ENCODE measurements around the gene NR2F1-AS1.
"Not testable (repeated sequence)": the region's sequence is repeated elsewhere in the genome, so short reads cannot be mapped to it uniquely, and the experiment has no call there.

The NR2F1-AS1 gene

DNA sequence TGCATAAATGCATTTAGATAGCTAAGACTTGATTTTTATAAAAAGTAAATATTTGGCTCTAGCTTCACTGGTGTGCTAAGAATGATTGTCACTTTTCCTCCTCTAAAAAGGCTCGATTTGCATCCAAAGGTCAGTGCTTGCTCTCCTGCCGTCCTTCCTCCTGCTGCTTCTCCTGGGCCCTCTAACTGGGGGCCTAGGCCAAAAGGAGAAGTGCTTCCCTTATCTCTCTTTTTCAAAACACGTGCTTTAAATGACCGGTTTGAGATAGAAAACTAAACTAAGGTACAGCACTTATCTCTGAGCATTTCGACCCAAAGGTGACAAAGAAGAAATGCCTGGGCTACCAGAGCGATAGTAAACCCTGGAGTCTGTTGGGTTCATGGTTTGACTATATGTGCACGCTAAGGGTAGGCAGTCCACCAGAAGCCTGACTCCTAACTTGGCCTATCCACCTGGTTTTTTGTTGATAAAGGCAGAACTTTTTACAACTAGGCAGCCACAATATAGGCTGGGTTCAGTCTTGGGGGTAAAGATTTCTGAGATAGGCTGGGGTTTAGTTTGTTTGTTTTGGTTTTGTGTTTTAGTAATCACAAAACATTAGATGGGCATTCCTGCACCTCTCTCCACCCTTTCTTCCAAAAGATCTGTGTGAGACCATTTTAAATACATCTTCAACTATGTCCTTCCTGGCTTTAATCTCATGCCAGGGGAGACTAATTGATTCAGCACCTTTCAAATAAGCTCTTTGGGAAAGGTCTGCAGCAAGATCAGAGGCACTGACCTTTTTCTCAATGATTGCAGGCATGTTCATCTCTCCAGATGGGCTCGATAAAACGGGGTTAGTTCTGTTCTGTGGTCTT is 3.8 kb downstream of the NR2F1-AS1 start:
- DNase-seq, result peak; percentile 47

DNA sequence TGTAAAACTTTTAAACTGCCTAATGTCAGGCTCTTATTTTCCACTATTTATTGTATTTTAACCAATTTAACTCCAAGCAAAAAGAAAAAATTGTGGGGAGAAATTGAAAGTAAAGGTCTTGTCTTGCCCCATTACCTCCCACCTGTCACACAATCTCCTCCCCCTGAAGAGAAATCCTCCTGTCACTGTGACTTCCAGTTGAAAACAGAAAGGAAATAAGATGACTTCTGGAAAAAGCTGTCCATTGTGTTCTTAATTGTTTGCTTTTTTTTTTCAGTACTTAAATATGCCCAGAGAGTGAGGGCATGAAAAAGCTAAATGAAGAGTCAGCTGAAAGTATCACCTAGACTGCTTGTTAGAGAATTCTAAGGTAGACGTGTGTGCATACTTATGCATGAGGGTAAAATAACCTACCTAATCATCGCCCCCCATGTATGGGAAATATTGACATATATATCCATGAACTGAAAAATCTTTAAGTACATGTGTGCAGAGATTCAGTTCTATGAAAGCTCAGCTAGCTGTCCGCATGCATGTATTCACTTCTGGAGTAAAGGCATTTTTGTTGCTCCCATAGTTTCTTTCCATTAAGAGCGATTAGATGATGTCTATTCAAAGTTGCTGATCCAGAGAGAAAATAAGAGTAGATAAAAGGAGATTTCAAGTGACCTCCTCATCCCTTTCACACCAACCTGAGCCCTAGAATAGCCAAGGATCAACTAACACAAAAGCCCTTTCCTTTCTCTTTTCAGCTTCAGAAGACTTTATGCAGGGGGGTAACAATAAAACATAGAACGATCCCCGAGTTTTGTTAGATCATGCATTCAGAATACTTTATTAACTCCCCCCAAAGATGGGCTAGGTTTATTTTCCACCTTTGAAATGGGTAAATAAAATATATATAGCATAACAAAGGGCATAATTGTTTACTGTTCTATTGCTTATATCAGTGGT is 5.3 kb downstream of the NR2F1-AS1 start:
- DNase-seq, result peak; percentile 16

DNA sequence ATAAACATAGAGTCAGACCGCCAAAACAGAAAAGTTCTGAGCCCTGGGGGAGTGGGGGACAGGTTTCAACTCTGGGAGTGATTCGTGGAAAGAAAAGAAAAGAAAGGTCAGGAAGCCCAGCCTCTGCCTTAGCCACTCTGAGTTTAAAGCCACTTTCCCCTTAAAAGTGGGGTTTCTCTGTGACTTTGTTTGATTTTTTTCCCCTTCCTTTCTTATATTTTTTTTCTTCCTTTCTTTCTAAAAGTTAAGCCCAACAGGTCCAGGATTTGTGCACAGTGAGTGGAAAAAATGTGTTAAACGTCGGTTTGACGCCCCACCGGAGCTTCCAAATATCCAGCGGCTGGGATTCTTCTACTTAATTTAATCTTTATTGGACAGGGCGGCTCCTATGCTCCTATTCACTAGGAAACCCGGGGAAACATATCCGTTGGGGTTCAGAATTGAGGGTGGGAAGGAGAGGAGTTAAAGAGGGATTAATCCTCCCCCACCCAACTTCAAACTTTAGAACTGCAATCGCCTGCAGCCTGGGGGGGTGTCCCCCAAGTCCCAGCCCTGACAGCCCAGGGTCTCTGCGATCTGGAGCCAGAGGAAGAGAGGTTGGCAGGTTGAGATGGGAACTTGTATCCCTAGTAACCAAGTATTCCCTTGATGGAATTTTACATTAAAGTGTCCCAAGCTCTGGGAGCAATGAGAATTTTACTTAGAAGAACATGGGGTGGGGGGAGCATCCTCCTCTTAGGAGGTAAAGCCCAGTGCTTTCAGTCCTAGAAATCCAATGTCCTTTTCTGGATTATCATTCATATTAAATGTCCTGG is 6.3 kb downstream of the NR2F1-AS1 start:
- DNase-seq, result peak; percentile 57

DNA sequence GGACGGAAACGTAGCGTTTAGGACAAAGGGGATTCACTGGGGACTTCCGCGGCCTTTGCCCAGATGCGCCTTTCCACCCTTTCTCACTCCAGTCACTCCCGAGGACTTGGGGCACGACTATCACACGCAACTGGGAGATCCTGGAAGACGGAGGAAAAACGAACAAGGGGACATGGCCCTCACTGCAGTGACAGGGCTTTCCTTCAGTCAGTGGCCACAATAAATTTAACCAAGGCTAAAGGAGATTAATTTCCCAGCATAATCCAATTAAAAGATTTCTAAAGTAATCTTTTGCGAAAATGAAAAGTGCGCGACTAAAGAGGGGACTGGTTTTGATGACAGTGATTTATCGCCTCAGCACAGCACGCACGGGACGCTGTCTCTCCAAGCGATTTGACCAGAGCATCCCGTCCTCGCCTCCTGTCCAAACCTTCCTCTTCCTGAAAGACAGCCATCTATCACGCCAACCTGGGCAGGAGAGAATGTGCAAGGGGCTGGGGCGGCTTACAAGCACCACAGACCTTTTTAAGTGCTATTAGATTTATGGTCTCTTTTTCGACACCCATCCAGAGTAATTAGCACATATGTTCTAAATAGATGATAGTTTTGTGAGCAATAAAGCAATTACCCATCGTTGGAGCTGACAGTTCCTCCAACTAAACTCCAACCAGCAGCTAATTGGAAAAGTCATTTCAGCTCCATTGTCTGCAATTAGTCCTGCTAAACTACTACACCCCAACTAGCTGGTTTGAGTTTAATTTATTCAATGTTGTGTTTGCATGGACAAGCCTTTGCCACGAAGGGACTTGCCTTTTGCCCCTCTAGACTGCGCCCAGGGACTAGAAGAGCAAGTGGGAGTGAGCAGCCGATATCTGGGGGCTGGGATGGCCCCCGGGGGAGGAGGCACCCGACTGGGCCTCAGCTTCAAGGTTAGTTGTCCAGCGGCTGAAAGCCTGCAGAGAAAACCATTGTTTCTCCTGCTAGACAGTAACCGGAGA is 7.4 kb downstream of the NR2F1-AS1 start:
- DNase-seq, result peak; percentile 70

DNA sequence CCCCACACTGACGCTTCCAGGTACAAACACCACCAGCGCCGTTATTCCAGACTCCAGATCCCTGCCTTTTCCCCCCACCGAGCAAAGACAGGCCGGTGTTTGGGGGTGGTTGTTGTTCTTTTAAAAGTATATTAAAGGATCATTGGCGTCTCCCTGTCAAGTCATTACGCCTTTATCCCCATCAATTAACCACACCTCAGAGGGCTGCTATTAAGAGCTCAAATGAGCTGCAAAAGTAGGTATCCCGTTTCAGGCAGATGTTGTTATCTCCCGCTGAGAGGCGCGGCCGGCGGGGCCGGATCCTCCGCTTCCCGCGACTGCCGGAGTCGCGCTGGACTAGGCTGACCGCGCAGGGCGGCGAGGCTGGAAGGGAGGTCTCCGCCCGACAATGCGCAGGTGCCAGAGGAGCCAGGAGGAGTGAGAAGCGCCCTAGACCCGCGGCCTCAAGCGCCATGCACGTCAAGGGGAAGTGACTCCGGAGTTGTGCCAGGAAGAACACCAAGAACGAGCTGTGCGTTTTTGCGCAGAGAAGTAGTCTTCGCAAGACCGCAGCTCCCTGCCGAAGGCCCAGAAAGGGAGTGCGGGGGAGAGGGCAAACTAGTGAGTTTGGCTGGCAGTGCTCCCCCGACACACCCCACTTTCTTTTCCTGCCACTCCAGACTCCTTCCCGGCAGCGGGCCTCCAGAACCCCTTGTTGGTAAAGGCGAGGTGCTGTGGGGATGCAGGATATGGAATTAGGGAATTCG is 8.2 kb downstream of the NR2F1-AS1 start:
- DNase-seq, result peak; percentile 88

DNA sequence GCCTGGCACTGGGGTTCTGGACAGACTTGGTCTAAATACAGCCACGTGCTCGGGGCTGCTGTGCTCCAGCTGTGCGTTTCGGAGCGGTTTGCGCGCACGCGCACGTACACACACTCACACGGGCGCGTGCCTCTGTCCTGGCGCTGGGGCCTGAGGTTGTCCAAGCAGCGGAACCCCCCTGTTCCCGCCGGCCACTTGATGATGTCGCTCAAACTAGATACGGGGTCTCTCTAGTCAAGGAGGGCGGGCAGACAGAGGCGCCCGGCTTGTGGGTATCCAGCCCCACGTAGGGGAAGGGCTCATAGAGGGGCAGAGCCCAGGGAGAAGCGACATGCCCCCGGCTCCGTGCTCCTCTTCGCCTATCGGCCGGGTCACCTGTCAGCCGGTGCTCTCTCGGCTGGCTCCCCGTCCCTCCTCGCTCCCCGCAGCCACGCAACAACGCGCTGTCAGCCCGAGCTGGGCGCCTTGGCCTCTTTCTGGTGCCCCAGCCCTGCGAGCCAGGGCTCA is 8.9 kb downstream of the NR2F1-AS1 start:
- peak; percentile 81 for DNase-seq

DNA sequence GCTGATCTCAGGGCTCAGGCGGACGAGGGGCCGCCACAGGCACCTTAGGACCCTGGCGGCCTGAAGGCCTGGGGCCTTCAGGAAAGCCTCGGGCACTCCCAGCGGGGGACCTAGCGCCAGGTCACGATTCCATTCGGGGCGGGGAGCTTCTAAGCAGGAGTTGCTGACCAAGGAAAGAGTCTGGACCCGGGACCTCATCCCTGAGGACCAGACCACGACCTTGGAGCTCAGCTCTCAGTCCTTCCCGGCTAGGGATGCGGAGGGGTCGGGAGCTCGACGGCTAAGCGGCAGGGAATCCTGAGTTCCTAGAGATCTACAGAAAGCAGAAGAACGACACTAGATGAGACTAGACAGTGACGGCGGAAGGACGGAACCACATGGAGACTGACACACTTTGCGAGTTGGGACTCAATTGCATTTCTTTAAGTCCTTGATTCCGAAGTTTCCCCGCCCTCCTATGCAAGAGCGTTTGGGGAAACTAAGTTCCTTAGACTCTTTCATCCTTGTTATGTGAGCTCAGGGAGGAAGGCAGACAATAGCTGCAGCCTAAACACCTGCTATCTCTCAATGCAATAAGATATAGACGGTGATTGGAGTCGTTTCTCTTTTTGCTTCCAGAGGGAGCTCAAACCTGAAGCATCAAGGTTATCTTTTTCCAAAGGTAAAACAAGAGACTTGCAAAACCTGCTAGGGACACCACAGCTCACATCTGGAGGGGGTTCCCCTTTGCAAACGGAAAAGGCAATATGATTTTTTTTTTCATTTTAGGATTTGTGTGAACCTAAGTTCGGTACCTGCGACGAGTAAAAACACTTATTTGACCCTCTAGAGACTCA is 9.7 kb downstream of the NR2F1-AS1 start:
- DNase-seq, result peak; percentile 34

DNA sequence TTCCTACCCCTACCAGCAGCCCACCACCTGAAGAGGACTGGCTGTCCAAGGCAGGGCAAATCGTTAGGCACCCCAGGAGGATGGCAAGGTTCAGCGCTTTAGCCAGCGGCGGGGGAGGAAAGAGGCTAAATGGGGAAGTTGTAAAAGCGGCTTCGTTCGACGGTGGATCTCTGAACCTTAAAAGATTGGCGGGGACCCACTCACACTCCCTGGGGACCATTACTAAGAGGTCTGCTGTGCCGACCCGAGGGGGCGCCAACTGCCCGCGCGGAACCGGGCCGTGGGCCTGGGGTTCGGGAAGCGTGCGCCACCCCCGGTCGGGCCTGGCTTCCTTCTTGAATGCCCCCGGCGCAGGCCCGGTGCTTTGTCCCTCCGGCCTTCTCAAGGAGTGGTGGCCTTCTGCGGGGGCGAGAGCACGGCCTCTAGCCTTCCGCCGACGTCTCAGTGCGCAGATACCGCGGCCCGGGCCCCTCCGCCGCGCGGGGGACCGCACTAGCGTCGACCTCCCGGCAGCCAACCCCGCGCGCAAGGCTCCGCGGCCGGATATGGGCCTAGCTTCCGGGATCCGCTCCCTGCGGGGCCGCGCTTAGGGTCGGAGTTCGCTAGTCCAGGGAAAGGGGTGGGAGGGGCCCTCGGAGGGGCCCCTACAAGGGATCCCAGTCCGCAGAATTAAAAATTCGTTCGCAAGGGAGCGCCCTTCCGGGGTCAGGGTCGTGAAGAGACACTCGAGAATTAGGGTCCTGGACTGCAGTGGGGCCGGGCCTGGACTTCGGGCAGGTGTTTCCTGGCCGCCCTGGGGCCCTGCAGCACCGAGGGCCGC is 10.5 kb downstream of the NR2F1-AS1 start:
- DNase-seq, result peak; percentile 26

DNA sequence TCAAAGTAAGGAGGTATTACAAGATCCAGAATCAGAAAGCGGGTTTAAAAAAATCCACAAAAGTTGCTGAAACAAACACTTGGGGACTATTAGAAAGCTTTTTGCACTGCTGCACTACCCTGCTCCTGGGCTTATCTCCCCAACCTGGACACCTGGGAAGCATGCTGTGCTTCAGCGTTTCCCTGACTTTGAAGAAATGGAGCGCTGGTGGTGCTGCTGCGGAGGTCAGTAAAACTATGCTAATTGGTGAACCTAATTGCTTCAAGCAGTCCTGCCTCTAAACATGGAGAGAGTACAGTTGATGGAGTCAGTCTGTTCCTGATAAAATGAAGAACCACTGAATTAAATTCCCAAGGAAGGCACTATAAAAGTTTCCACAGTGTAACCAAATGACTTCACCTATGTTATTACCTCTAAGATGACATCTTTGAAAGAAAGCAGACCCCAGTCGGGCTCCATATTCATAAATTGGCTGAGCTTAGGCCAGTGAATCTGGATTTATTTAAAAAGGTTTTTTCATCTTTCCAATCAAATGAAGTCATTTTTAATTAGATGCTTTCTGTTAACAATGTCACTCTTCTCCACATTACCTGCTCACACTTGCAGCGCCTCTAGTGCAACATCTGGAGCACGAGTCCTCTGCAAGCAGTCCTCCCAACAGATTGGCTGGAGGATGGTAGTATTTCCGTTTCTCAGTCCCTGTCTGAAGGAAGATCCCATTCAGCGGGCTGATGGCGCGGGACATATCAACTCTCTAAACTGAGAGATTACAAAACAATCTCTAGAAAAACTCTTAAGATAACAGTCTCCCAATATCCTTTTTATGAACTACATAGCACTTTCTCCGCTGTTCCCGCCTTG is 11.5 kb downstream of the NR2F1-AS1 start:
- peak; percentile 40 for DNase-seq

DNA sequence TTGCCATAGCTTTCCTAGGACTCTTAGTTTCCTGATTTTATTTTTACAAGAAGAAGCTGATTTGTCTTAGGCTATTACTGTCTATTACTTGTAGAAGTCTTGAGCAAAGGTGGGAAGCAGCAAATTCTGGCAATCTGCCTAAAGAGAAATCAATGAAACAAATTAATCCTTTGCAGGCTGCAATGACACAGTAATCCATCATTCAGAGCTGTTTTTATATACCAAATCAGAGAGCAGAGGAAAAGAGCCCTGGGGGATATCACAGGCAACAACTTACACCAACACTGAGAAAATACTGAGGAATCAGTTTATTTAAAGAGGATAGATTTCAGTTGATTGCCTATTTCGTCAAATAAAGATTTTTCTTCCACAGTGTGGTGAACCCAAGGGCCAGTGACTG is 13.6 kb downstream of the NR2F1-AS1 start:
- DNase-seq, result peak; percentile 12

DNA sequence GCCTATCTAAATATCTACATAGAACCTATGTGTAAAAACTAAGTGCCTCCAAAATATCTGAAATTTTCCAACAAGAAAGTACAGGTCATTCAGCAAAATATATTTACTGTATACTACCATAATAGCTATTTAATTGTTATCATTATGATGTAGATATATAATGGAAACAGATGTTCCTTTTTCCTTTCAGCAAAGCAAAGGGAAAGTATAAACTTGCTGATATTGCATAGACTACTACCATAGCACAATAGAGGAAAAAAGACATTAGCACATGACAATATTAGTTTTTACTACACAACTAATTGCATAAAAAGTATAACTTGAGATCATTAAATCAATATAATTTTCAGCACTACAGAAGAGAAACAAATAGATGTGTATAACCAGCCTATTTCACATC is 14.9 kb downstream of the NR2F1-AS1 start:
- no peak for DNase-seq

DNA sequence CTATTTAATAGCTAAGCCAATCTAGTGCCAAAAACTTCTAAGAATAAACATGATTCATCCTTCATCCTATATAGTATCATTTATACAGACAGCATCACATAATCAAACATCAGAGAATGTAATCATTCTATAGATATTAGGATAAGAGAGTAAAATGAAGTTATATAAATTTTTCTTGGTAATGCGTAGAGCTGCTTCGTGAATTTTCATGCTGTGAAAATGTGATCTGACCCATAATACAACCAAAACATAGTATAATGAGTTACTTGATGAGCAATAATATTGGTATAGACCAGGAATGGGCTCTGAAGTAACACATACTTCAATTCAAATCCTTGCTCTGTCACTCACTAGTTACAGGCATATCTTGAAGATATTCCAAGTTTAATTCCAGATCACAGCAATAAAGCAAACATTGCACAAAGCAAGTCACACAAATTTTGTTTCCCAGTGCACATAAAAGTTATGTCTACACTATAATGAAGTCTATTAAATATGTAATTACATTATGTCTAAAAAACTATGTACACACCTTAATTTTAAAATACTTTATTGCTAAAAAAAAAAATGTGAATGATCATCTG is 23.9 kb downstream of the NR2F1-AS1 start:
- DNase-seq, result no peak

DNA sequence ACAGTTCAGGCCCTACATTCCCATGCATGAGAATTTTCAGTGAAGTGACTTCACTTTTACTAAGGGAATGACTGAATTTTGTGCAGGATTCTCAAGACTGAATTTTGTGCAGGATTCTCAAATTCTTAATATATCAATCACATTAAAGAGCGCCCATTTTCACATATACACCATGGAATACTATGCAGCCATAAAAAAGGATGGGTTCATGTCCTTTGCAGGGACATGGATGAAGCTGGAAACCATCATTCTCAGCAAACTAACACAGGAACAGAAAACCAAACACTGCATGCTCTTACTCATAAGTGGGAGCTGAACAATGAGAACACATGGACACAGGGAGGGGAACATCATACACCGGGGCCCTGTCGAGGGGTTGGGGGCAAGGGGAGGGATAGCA is 31.4 kb downstream of the NR2F1-AS1 start:
- DNase-seq, result not testable (repeated sequence)

DNA sequence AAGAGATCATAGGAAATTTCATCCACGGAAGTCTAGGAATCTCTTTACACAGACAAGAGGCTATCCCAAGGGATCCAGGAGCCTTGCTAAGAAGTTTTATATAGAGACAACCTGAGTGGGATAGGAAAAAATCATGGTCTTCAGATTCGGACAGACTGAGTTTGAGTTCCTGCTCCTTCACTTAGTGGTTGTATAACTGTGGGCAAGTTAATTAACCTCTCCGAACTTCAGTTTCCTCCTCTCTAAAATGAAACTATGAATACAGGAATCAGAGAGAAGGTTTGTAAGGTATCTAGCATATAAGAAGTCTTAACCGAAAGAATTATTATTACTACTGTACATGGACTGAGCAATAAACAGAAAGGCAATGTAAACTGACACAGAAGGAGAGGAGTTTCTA is 35.1 kb downstream of the NR2F1-AS1 start:
- no peak for DNase-seq

DNA sequence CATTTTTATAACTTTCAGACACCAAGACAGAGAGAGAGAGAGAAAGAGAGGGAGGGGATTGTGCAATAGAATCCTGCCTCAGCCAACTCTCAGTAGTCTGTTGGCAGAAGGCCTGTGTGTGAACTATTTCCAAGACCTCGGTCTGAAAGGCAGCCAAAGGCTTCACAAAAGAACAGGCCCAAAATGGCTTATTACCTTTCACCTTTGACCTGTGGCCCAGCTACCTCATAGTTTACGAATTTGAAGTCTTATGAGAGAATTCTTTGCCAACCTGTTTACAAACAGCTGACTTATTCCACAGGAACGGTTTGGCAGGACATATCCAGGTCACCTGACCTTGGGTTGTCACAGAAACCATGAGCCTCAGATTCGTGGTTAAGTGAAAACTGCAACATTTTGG is 48.6 kb downstream of the NR2F1-AS1 start:
- DNase-seq, result no peak

DNA sequence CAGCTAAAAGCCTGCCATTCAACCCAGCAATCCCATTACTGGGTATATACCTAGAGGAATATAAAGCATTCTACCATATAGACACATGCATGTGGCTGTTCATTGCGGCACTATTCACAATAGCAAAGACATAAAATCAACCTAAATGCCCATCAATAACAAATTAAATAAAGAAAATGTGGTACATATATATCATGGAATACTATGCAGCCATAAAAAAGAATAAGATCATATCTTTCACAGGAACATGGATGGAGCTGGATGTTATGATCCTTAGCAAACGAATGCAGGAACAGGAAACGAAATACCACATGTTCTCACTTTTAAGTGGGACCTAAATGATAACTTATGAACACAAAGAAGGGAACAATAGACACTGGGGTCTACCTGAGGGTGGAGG is 59.2 kb downstream of the NR2F1-AS1 start:
- DNase-seq, result not testable (repeated sequence)

DNA sequence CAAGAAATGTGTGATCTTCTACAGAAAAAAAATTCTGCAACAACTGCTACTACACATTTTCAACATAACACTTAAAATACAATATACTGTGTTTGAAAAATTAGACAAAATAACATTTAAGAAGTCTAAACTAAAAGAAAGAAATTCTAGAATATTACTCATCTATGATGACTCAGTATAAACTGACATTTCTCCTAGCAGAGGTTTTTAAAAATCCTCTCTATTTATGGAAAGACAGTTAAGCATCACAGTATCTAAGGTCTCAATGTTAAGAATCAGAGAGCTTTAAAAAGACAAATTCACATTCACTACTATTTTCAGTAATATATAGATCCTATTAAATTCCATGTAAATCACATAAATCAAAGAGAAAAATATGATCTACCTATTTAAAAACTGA is 61.3 kb downstream of the NR2F1-AS1 start:
- DNase-seq, result no peak
